ENCODE measurements around the gene ABTB2. TPM values are rescaled to one million over a fixed set of nuclear protein-coding genes. Genes with fewer than 3 reads are reported as not detected.

Gene ABTB2
- total and polyA plus RNA-seq, 4 donors: 0.73 to 3.3 (median 2.7) TPM

DNA sequence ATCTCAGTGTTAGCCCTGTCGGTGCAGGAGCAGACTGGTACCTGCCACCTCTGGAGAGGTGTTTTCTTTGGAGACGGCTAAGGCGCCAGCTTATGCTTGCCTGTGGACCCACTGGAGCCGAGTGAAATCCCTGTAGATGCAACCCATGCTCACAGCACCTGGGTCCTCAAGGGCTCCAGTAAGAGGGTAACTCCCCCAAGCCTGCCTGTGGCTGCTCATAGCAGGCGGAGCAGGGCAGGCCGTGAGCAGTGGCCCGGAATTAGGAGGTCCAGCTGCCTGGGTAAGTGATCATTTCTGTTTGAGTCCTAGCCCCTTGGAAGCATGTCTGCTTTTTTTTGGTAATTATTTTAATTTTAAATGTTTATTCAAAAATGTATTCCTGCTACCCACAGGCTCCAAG lies 208.5 kb downstream of the ABTB2 start:
- Histone ChIP-seq H3K4me1 (ENCODE audit: control insufficient read depth in 5 of 5, insufficient read depth in 5 of 5, low read length in 5 of 5) (peaks cover 0 to 2% (median 0%) of the 10 kb centered on the region in 5 donors), H3K27me3 (ENCODE audit: control insufficient read depth in 3 of 3, insufficient read depth in 3 of 3, low read length in 2 of 3) (no peaks in the 10 kb centered on the region), H3K27ac (ENCODE audit: low read depth in 1 of 2, low read length in 1 of 2) (no peak overlapping the region), H3K4me3 (no peak overlapping the region), H3K9ac (ENCODE audit: insufficient read depth in 1 of 2, low read length in 2 of 2) (no peak overlapping the region), H3K36me3 (ENCODE audit: control insufficient read depth in 4 of 4, insufficient read depth in 4 of 4, low read length in 4 of 4) (peaks cover 19 to 59% (median 28%) of the 10 kb centered on the region in 4 donors), H3K9me3 (ENCODE audit: control insufficient read depth in 4 of 4, insufficient read depth in 3 of 4, low read length in 3 of 4) (peaks cover 0 to 1% (median 0%) of the 10 kb centered on the region in 4 donors)
- no peak for ATAC-seq (ENCODE audit: insufficient read depth, low FRiP score)
- TF ChIP-seq, protein P1, sequence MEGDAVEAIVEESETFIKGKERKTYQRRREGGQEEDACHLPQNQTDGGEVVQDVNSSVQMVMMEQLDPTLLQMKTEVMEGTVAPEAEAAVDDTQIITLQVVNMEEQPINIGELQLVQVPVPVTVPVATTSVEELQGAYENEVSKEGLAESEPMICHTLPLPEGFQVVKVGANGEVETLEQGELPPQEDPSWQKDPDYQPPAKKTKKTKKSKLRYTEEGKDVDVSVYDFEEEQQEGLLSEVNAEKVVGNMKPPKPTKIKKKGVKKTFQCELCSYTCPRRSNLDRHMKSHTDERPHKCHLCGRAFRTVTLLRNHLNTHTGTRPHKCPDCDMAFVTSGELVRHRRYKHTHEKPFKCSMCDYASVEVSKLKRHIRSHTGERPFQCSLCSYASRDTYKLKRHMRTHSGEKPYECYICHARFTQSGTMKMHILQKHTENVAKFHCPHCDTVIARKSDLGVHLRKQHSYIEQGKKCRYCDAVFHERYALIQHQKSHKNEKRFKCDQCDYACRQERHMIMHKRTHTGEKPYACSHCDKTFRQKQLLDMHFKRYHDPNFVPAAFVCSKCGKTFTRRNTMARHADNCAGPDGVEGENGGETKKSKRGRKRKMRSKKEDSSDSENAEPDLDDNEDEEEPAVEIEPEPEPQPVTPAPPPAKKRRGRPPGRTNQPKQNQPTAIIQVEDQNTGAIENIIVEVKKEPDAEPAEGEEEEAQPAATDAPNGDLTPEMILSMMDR (IDR thresholded peaks at IDR 0.05; ENCODE audit: control extremely low read depth, extremely low read depth): no peak
- 91 to 93% methylated on average over 7 of the region's 7 CpGs for WGBS, 2 donors
- no peak for DNase-seq

GRCh38 chr11:34148504-34149165 lies 209.2 kb downstream of the ABTB2 start:
- H3K36me3 ChIP-seq (ENCODE audit: control insufficient read depth in 4 of 4, insufficient read depth in 4 of 4, low read length in 4 of 4): peaks cover 19 to 61% (median 31%) of the 10 kb centered on the region in 4 donors
- peaks cover 0 to 2% (median 0%) of the 10 kb centered on the region in 5 donors for H3K4me1 ChIP-seq (ENCODE audit: control insufficient read depth in 5 of 5, insufficient read depth in 5 of 5, low read length in 5 of 5)
- TF ChIP-seq, protein P1 (IDR thresholded peaks at IDR 0.05; ENCODE audit: control extremely low read depth, extremely low read depth): no peak
- no peak overlapping the region for H3K4me3 ChIP-seq
- 48 to 80% methylated on average over 16 of the region's 16 CpGs for WGBS, 2 donors
- H3K9ac ChIP-seq (ENCODE audit: insufficient read depth in 1 of 2, low read length in 2 of 2): no peak overlapping the region
- ATAC-seq (ENCODE audit: insufficient read depth, low FRiP score) (no peak), DNase-seq (no peak)
- no peaks in the 10 kb centered on the region for H3K27me3 ChIP-seq (ENCODE audit: control insufficient read depth in 3 of 3, insufficient read depth in 3 of 3, low read length in 2 of 3)
- H3K27ac ChIP-seq (ENCODE audit: low read depth in 1 of 2, low read length in 1 of 2): no peak overlapping the region
- peaks cover 0 to 1% (median 0%) of the 10 kb centered on the region in 4 donors for H3K9me3 ChIP-seq (ENCODE audit: control insufficient read depth in 4 of 4, insufficient read depth in 3 of 4, low read length in 3 of 4)

- ATAC-seq (ENCODE audit: insufficient read depth, low FRiP score): no peak
- TF ChIP-seq, protein P1 (IDR thresholded peaks at IDR 0.05; ENCODE audit: control extremely low read depth, extremely low read depth): no peak
- no peak overlapping the region for H3K27ac ChIP-seq (ENCODE audit: low read depth in 1 of 2, low read length in 1 of 2)
- H3K4me1 ChIP-seq (ENCODE audit: control insufficient read depth in 5 of 5, insufficient read depth in 5 of 5, low read length in 5 of 5): peaks cover 0 to 2% (median 0%) of the 10 kb centered on the region in 5 donors
- peaks cover 25 to 66% (median 36%) of the 10 kb centered on the region in 4 donors for H3K36me3 ChIP-seq (ENCODE audit: control insufficient read depth in 4 of 4, insufficient read depth in 4 of 4, low read length in 4 of 4)
- peaks cover 0 to 1% (median 0%) of the 10 kb centered on the region in 4 donors for H3K9me3 ChIP-seq (ENCODE audit: control insufficient read depth in 4 of 4, insufficient read depth in 3 of 4, low read length in 3 of 4)
- H3K4me3 ChIP-seq: no peak overlapping the region
- 86 to 89% methylated on average over 8 of the region's 8 CpGs for WGBS, 2 donors
- no peak for DNase-seq
- H3K9ac ChIP-seq (ENCODE audit: insufficient read depth in 1 of 2, low read length in 2 of 2): no peak overlapping the region
- H3K27me3 ChIP-seq (ENCODE audit: control insufficient read depth in 3 of 3, insufficient read depth in 3 of 3, low read length in 2 of 3): no peaks in the 10 kb centered on the region
Measured at GRCh38 chr11:34147581-34147980, 210.2 kb downstream of the ABTB2 start.
